ENCODE data around the gene PFDN2. TPM values are rescaled to one million over a fixed set of nuclear protein-coding genes. Genes with fewer than 3 reads are reported as not detected.

Gene PFDN2
- total RNA-seq, 1 donor from 2014 or later: 43.8 TPM

- no peaks in the 10 kb centered on the region for H3K27me3 Mint-ChIP-seq
- ChIA-PET POLR2A (interaction anchor here (0.7 to 2.2 kb wide), 3 partner anchors 11 to 83 kb away, joined by 4 to 8 read pairs (median 6); partner anchors contain the start of genes NIT1, PFDN2 and USF1), CTCF (no interaction called here)
- H3K4me1 Mint-ChIP-seq: peaks cover 46% of the 10 kb centered on the region
- TF ChIP-seq CTCF (IDR thresholded peaks at IDR 0.05): no peak
- H3K27ac Mint-ChIP-seq: no peak overlapping the region
- no peaks in the 10 kb centered on the region for H3K9me3 Mint-ChIP-seq
- no peak overlapping the region for H3K4me3 Mint-ChIP-seq
- DNase-seq (no peak), ATAC-seq (ENCODE audit: low read depth) (no peak)
- H3K36me3 Mint-ChIP-seq (ENCODE audit: low read depth): peaks cover 65% of the 10 kb centered on the region
- intact Hi-C loops (cut with micrococcal nuclease): no loop called here
These were observed 11.0 kb upstream of the PFDN2 start for GRCh38 chr1:161128591-161129420.

- Mint-ChIP-seq H3K4me3 (no peak overlapping the region), H3K4me1 (peaks cover 47% of the 10 kb centered on the region), H3K9me3 (no peaks in the 10 kb centered on the region), H3K27ac (no peak overlapping the region), H3K27me3 (no peaks in the 10 kb centered on the region), H3K36me3 (ENCODE audit: low read depth) (peaks cover 76% of the 10 kb centered on the region)
- CTCF ChIA-PET: no interaction called here
- no peak for TF ChIP-seq CTCF (IDR thresholded peaks at IDR 0.05)
- no peak for ATAC-seq (ENCODE audit: low read depth)
- DNase-seq: no peak
- intact Hi-C loops (cut with micrococcal nuclease): no loop called here
- POLR2A ChIA-PET: interaction anchor here (0.6 to 2.2 kb wide), 3 partner anchors 10 to 611 kb away, joined by 3 to 6 read pairs (median 3); partner anchors contain the start of genes NIT1, PFDN2 and PPOX
These were observed 9.8 kb upstream of the PFDN2 start for GRCh38 chr1:161127649-161128048.

GRCh38 chr1:161122967-161123366 is 5.1 kb upstream of the PFDN2 start:
- Mint-ChIP-seq H3K4me1 (peaks cover 62% of the 10 kb centered on the region), H3K27me3 (no peaks in the 10 kb centered on the region), H3K36me3 (ENCODE audit: low read depth) (peaks cover 80% of the 10 kb centered on the region), H3K27ac (peak overlapping the region; percentile 80), H3K4me3 (no peak overlapping the region), H3K9me3 (no peaks in the 10 kb centered on the region)
- DNase-seq (no peak), ATAC-seq (ENCODE audit: low read depth) (no peak)
- ChIA-PET CTCF (interaction anchor here (1.2 kb wide), 1 partner anchor 126 kb away, joined by 3 read pairs; no protein-coding TSS in a partner anchor), POLR2A (interaction anchor here (0.6 to 2.5 kb wide), 3 partner anchors 10 to 1092 kb away, joined by 4 to 23 read pairs (median 4); partner anchors contain the start of gene DEDD)
- intact Hi-C loops (cut with micrococcal nuclease): no loop called here
- TF ChIP-seq CTCF (IDR thresholded peaks at IDR 0.05): no peak

- intact Hi-C loops (cut with micrococcal nuclease): no loop called here
- no peaks in the 10 kb centered on the region for H3K27me3 Mint-ChIP-seq
- peak; percentile 10 for ATAC-seq (ENCODE audit: low read depth)
- ChIA-PET CTCF (interaction anchor here (1.2 kb wide), 2 partner anchors 16 to 125 kb away, joined by 3 read pairs; no protein-coding TSS in a partner anchor), POLR2A (interaction anchor here (0.6 to 2.5 kb wide), 15 partner anchors 11 to 721 kb away, joined by 3 to 23 read pairs (median 4); partner anchors contain the start of genes DEDD, TSTD1, UFC1 and USF1)
- peak overlapping the region; percentile 80 for H3K27ac Mint-ChIP-seq
- no peaks in the 10 kb centered on the region for H3K9me3 Mint-ChIP-seq
- no peak for TF ChIP-seq CTCF (IDR thresholded peaks at IDR 0.05)
- H3K4me1 Mint-ChIP-seq: peaks cover 64% of the 10 kb centered on the region
- H3K36me3 Mint-ChIP-seq (ENCODE audit: low read depth): peaks cover 75% of the 10 kb centered on the region
- DNase-seq: no peak
- H3K4me3 Mint-ChIP-seq: peak overlapping the region; percentile 29
These were observed 4.0 kb upstream of the PFDN2 start for GRCh38 chr1:161121834-161122233.
